SU-DHL-6 (cell line): ENCODE results near the gene ODAD2.

Experiments used
- EZH2phosphoT487 ChIP-seq: fragments of 200-600 bp; sonication (generic), shearing (Covaris generic); conservative IDR thresholded peaks from 2 replicates; pipeline ENCODE4 v1.6.1; 2018; ENCODE audit warnings: mild to moderate bottlenecking, antibody characterized with exemption, low read length, moderate library complexity, mixed read lengths
- TF ChIP-seq, protein P1 (sequence below): fragments of 200-600 bp; sonication (generic); IDR thresholded peaks from one replicate; pipeline ENCODE4 v1.5.1; 2017; ENCODE audit warnings: antibody characterized with exemption, mild to moderate bottlenecking, low read length, moderate library complexity; ENCODE audit not compliant: insufficient read depth, poor library complexity, severe bottlenecking

DNA sequence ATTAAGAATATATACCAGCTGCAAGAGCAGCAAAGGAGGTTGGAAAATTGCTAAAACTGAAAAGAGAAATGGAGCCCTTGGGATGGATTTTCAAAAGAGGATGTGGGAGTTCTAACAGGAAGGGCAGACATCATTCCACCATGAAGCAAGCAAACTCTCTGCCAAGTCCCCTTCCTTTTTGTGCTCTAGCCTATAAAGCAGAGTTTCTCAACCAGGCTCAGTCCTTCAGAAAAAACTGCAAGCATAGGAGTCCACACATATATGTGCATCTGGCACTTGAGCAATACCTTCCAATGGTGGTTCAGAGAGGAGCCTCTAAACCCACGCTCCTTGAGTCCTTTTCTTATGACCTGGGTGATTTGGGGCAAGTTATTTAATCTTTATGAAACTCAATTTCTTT, 154.7 kb downstream of the ODAD2 start:
- TF ChIP-seq, protein P1, sequence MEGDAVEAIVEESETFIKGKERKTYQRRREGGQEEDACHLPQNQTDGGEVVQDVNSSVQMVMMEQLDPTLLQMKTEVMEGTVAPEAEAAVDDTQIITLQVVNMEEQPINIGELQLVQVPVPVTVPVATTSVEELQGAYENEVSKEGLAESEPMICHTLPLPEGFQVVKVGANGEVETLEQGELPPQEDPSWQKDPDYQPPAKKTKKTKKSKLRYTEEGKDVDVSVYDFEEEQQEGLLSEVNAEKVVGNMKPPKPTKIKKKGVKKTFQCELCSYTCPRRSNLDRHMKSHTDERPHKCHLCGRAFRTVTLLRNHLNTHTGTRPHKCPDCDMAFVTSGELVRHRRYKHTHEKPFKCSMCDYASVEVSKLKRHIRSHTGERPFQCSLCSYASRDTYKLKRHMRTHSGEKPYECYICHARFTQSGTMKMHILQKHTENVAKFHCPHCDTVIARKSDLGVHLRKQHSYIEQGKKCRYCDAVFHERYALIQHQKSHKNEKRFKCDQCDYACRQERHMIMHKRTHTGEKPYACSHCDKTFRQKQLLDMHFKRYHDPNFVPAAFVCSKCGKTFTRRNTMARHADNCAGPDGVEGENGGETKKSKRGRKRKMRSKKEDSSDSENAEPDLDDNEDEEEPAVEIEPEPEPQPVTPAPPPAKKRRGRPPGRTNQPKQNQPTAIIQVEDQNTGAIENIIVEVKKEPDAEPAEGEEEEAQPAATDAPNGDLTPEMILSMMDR: no peak
- no peak for TF ChIP-seq EZH2phosphoT487
